GM23338 (cell line): ENCODE measurements around the gene JMJD1C.

Experiments used
- CREB1 ChIP-seq: fragments of 250-450 bp; sonication (Bioruptor Pico); IDR thresholded peaks from 2 replicates; pipeline ENCODE4 v1.5.0; 2020; ENCODE audit warnings: low read depth, mild to moderate bottlenecking, moderate library complexity
- CTCF ChIP-seq, 2 experiments: fragments of 200-600 bp in 1 of 2; sonication (generic) in 1 of 2; conservative IDR thresholded peaks; 2 replicates each; pipeline versions ENCODE4 v1.5.1 to v1.6.1; 2016 to 2017; ENCODE audit warnings: antibody characterized with exemption in 2 of 2, low read depth in 2 of 2, mild to moderate bottlenecking in 2 of 2, moderate library complexity in 1 of 2
- ETS1 ChIP-seq: IDR thresholded peaks from 2 replicates; pipeline ENCODE4 v1.6.1; 2016; ENCODE audit warnings: antibody characterized with exemption
- EZH2 ChIP-seq: fragments of 200-600 bp; sonication (generic); IDR thresholded peaks from one replicate; pipeline ENCODE4 v1.8.0; 2017; ENCODE audit warnings: antibody characterized with exemption, mild to moderate bottlenecking, low read depth; ENCODE audit not compliant: unreplicated experiment
- EZH2phosphoT487 ChIP-seq: fragments of 200-600 bp; sonication (generic); IDR thresholded peaks from one replicate; pipeline ENCODE4 v1.8.1; 2018; ENCODE audit warnings: antibody characterized with exemption; ENCODE audit not compliant: unreplicated experiment
- JUNB ChIP-seq: IDR thresholded peaks from one replicate; pipeline ENCODE4 v1.6.1; 2016; ENCODE audit warnings: antibody characterized with exemption; ENCODE audit not compliant: unreplicated experiment
- NANOG ChIP-seq: IDR thresholded peaks from 2 replicates; pipeline ENCODE4 v1.6.1; 2016; ENCODE audit warnings: antibody characterized with exemption, borderline replicate concordance
- POLR2AphosphoS5 ChIP-seq: IDR thresholded peaks from 2 replicates; pipeline ENCODE4 v1.6.1; 2016; ENCODE audit warnings: antibody characterized with exemption, low read depth
- REST ChIP-seq: IDR thresholded peaks from one replicate; pipeline ENCODE4 v1.6.1; 2018; ENCODE audit warnings: antibody characterized with exemption; ENCODE audit not compliant: unreplicated experiment
- STAT1 ChIP-seq: IDR thresholded peaks from one replicate; pipeline ENCODE4 v1.6.1; 2016; ENCODE audit warnings: antibody characterized with exemption; ENCODE audit not compliant: unreplicated experiment

- TF ChIP-seq JUNB (no peak), CTCF (conservative IDR thresholded peaks at IDR 0.05; ENCODE audit: low read depth in 2 of 2) (no peak), POLR2AphosphoS5 (no peak), EZH2 (no peak), EZH2phosphoT487 (no peak), REST (no peak), ETS1 (no peak), NANOG (no peak), CREB1 (CRISPR knock-in tag) (no peak), STAT1 (no peak)
Observed at GRCh38 chr10:63480237-63480636, 14.5 kb upstream of the JMJD1C start.
